ENCODE measurements around the gene RIPK4.
A peak's percentile ranks its signal among the peaks of the same experiment; 100 is the strongest.

The RIPK4 gene

DNA sequence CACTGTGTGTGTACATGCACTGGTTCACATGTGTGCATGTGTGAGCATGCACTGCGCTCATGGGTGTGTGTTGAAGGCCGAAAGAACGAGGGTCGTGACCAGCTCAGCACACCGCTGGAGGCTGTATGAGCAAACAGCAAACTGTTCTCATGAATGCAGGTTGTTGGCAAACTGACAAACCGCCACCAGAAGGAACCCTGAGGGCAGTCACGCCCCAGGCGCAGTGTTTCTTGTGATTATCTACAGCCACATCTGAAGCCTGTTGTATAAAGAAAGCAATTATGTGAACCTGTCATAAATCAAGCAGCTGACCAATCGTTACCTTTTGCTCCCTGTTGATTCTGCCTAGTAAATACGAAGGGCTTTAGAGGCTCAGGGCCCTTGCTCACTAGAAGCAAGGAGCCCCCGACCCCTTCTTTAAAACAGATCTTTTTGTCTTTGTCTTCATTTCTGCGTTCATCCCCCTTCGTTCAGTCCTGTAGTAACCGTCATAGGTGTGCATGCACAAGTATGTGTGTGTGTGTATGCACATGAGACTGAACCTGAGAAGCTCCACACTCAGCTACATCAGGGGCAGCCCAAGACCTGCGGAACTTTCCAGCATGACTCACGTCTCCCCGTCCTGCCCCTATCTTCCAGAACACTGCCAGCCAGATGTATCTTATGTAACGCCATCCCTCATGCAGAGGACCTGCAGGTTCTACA is 16.8 kb upstream of the RIPK4 start:
- DNase-seq (ENCODE audit: extremely low read depth, low read depth), result no peak

GRCh38 chr21:41781050-41781410 is 14.2 kb upstream of the RIPK4 start:
- no peak for TF ChIP-seq CTCF (IDR thresholded peaks at IDR 0.05; ENCODE audit: low read depth, low read length)

More for the DNA sequence above, 16.8 kb upstream of the RIPK4 start:
- no peak for TF ChIP-seq CTCF (IDR thresholded peaks at IDR 0.05; ENCODE audit: low read depth, low read length)

GRCh38 chr21:41780337-41781049 is 13.6 kb upstream of the RIPK4 start:
- TF ChIP-seq CTCF (IDR thresholded peaks at IDR 0.05; ENCODE audit: low read depth, low read length), result no peak
- DNase-seq (ENCODE audit: extremely low read depth, low read depth), result no peak

More at GRCh38 chr21:41781050-41781410, 14.2 kb upstream of the RIPK4 start:
- DNase-seq (ENCODE audit: extremely low read depth, low read depth), result no peak

- no peak for TF ChIP-seq CTCF (IDR thresholded peaks at IDR 0.05; ENCODE audit: low read depth, low read length)
- DNase-seq (ENCODE audit: extremely low read depth, low read depth), result no peak
Observed at GRCh38 chr21:41779659-41780058, 12.8 kb upstream of the RIPK4 start.

- TF ChIP-seq CTCF (IDR thresholded peaks at IDR 0.05; ENCODE audit: low read depth, low read length), result no peak
- no peak for DNase-seq (ENCODE audit: extremely low read depth, low read depth)
Observed at GRCh38 chr21:41778930-41779600, 12.2 kb upstream of the RIPK4 start.

DNA sequence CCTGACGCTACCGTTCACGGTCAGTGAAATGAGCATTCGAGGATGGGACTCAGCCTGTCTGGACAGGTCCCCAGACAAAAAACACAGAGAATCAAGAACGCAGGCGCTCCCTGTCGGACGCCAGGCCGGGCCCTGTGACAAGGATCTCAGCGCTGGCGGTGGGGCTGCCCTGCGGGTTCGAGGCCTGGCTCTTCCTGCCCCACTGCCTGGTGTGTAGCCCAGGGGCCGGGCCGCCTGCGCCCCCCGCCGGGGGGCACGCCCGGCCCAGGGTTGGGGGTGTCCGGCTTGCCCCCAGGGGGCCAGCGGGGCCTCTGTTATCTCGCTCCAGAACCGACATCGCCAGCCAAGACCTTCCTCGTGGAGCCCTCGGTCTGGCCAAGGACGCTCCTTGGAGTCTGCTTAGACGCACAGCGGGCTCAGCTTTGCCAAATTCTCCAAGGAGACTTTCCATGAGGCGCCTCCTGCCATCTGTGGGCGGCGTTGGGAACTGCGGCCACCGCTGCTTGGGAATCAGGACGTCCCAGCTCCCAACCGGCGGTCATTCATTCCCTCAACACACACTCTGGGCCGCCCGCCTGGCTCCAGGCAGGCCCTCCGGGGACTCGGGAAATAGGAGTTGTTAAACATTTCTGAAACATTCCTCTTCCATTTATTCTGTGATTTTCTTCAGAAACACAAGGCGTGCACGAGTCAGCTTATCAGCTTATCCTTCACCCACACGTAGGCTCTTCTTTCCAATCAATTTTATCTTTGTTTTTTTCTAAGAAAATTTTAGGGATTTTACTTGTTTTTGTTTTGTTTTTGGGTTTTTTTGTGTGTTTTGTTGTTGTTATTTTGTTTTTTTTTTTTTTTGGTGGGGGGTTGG is 11.3 kb upstream of the RIPK4 start:
- peak; percentile 98 for TF ChIP-seq CTCF (IDR thresholded peaks at IDR 0.05; ENCODE audit: low read depth, low read length)

More for the DNA sequence above, 11.3 kb upstream of the RIPK4 start:
- peak; percentile 69 for DNase-seq (ENCODE audit: extremely low read depth, low read depth)

All from AG09319 (cell line).